ENCODE results near the gene CSN3.

DNA sequence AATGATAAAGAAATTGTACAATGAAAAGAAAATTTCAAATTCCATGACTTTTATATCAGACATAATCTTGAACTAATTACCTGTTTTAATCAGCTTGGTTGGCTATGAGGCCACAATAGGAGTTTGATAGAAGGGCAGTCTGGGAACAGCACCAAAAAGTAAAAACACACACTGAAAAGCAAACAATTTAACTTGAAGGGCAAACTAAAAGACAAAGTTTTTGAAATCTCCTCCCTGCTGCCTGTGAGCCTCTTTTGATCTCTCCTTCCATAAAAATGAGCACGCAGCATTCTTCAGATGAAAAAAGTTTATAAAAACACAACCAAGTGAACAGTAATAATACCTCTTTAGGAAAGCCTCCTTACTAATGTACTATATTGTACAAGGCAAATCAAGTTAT is 38.8 kb upstream of the CSN3 start:
- TF ChIP-seq POLR2AphosphoS5 (IDR thresholded peaks at IDR 0.05) (no peak), CTCF (IDR thresholded peaks at IDR 0.05) (no peak)

All from esophagus muscularis mucosa (tissue), 3 donors.